Cardiac muscle cell (in vitro differentiated cells and primary cell): ENCODE results near the gene TSPYL2. TPM values are rescaled to one million over a fixed set of nuclear protein-coding genes. Genes with fewer than 3 reads are reported as not detected.

Source experiments
- DNase-seq, 2 donors: peaks; one replicate each; pipeline versions ENCODE4 v3.0.0 to v3.0.0-alpha.2; 2010 to 2017; ENCODE audit warnings: low read depth in 1 of 2, low spot score in 1 of 2
- H3K27ac ChIP-seq: fragments of 200-600 bp; sonication (generic); 2 replicates; pipeline ENCODE4 v1.5.1; 2016
- H3K27me3 ChIP-seq: fragments of 200-600 bp; sonication (generic); 2 replicates; pipeline ENCODE4 v1.6.0; 2016; ENCODE audit warnings: control low read depth
- H3K36me3 ChIP-seq: fragments of 200-600 bp; sonication (generic); 2 replicates; pipeline ENCODE4 v1.5.1; 2016; ENCODE audit warnings: control low read depth
- H3K4me1 ChIP-seq: fragments of 200-600 bp; sonication (generic); 2 replicates; pipeline ENCODE4 v1.8.1; 2017; ENCODE audit warnings: low read depth, mild to moderate bottlenecking, mixed run types
- H3K4me3 ChIP-seq: fragments of 200-600 bp; sonication (generic); 2 replicates; pipeline ENCODE4 v1.5.1; 2016; ENCODE audit warnings: mild to moderate bottlenecking
- H3K9me3 ChIP-seq: fragments of 200-600 bp; sonication (generic); 2 replicates; pipeline ENCODE4 v1.5.1; 2017; ENCODE audit warnings: low read depth, mild to moderate bottlenecking, control low read depth
- polyA plus RNA-seq: library from polyadenylated mRNA; unstranded; fragments of >200 nt; fragmentation: Nextera tagmentation; extraction: Ambion mirVana; gene quantifications from 2 replicates; pipeline ENCODE4 v1.2.1, GENCODE V29; 2016
- total RNA-seq: library from RNA; depleted of rRNA; stranded (reverse); fragments of >200 nt; gene quantifications from 2 replicates; pipeline ENCODE4 v1.2.3, GENCODE V29; 2016
- TF ChIP-seq, protein P1 (sequence below): IDR thresholded peaks from 2 replicates; pipeline ENCODE4 v1.5.1; 2012; ENCODE audit warnings: low read depth, mild to moderate bottlenecking, low read length

Gene TSPYL2
- total and polyA plus RNA-seq, 2 experiments from 2014 or later, result 36.8 to 50.8 TPM

DNA sequence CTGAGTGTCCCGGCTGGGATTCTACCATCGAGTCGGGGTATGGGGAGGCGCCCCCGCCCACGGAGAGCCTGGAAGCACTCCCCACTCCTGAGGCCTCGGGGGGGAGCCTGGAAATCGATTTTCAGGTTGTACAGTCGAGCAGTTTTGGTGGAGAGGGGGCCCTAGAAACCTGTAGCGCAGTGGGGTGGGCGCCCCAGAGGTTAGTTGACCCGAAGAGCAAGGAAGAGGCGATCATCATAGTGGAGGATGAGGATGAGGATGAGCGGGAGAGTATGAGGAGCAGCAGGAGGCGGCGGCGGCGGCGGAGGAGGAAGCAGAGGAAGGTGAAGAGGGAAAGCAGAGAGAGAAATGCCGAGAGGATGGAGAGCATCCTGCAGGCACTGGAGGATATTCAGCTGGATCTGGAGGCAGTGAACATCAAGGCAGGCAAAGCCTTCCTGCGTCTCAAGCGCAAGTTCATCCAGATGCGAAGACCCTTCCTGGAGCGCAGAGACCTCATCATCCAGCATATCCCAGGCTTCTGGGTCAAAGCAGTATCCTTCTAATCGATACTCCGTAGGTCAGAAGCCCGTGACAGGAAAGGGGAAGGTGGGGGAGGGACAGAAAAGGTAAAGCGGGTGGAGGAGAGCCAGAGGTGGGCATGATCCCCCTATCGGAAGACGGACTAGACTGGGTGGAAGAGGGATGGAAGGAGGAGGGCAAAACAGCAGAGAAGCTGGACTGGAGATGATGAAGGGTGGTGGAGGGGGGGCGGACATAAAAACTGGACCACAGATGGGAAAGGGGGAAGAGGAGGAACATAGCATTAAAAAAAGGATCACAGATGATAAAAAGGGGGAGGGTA is 828 bp downstream of the TSPYL2 start:
- TF ChIP-seq, protein P1, sequence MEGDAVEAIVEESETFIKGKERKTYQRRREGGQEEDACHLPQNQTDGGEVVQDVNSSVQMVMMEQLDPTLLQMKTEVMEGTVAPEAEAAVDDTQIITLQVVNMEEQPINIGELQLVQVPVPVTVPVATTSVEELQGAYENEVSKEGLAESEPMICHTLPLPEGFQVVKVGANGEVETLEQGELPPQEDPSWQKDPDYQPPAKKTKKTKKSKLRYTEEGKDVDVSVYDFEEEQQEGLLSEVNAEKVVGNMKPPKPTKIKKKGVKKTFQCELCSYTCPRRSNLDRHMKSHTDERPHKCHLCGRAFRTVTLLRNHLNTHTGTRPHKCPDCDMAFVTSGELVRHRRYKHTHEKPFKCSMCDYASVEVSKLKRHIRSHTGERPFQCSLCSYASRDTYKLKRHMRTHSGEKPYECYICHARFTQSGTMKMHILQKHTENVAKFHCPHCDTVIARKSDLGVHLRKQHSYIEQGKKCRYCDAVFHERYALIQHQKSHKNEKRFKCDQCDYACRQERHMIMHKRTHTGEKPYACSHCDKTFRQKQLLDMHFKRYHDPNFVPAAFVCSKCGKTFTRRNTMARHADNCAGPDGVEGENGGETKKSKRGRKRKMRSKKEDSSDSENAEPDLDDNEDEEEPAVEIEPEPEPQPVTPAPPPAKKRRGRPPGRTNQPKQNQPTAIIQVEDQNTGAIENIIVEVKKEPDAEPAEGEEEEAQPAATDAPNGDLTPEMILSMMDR, result no peak
- Histone ChIP-seq H3K36me3 (peaks cover 10% of the 10 kb centered on the region), H3K27me3 (no peaks in the 10 kb centered on the region), H3K9me3 (no peaks in the 10 kb centered on the region), H3K27ac (peak overlapping the region; percentile 94), H3K4me3 (peak overlapping the region; percentile 73), H3K4me1 (peaks cover 5% of the 10 kb centered on the region)
- DNase-seq, result no peak

GRCh38 chrX:53084043-53084570 is 1.9 kb downstream of the TSPYL2 start:
- H3K36me3 ChIP-seq, result peaks cover 10% of the 10 kb centered on the region
- H3K27me3 ChIP-seq, result no peaks in the 10 kb centered on the region
- TF ChIP-seq, protein P1, result no peak
- H3K4me1 ChIP-seq, result peaks cover 5% of the 10 kb centered on the region
- DNase-seq, result peak in 1 of 2 donors; percentile 13
- H3K4me3 ChIP-seq, result no peak overlapping the region
- no peak overlapping the region for H3K27ac ChIP-seq
- H3K9me3 ChIP-seq, result no peaks in the 10 kb centered on the region

GRCh38 chrX:53084863-53085262 is 2.7 kb downstream of the TSPYL2 start:
- TF ChIP-seq, protein P1, result no peak
- Histone ChIP-seq H3K4me3 (no peak overlapping the region), H3K9me3 (no peaks in the 10 kb centered on the region), H3K27me3 (no peaks in the 10 kb centered on the region), H3K27ac (no peak overlapping the region), H3K4me1 (peaks cover 5% of the 10 kb centered on the region), H3K36me3 (peaks cover 10% of the 10 kb centered on the region)
- no peak for DNase-seq

DNA sequence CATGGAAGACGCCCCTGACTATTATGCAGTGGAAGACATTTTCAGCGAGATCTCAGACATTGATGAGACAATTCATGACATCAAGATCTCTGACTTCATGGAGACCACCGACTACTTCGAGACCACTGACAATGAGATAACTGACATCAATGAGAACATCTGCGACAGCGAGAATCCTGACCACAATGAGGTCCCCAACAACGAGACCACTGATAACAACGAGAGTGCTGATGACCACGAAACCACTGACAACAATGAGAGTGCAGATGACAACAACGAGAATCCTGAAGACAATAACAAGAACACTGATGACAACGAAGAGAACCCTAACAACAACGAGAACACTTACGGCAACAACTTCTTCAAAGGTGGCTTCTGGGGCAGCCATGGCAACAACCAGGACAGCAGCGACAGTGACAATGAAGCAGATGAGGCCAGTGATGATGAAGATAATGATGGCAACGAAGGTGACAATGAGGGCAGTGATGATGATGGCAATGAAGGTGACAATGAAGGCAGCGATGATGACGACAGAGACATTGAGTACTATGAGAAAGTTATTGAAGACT is 3.6 kb downstream of the TSPYL2 start:
- Histone ChIP-seq H3K27me3 (no peaks in the 10 kb centered on the region), H3K36me3 (peaks cover 10% of the 10 kb centered on the region), H3K27ac (no peak overlapping the region), H3K9me3 (no peaks in the 10 kb centered on the region), H3K4me1 (peaks cover 2% of the 10 kb centered on the region), H3K4me3 (no peak overlapping the region)
- TF ChIP-seq, protein P1, result no peak
- DNase-seq, result no peak

GRCh38 chrX:53086464-53086863 is 4.3 kb downstream of the TSPYL2 start:
- H3K4me3 ChIP-seq, result no peak overlapping the region
- peaks cover 10% of the 10 kb centered on the region for H3K36me3 ChIP-seq
- H3K27me3 ChIP-seq, result no peaks in the 10 kb centered on the region
- no peaks in the 10 kb centered on the region for H3K9me3 ChIP-seq
- peak in 1 of 2 donors; percentile 59 for DNase-seq
- TF ChIP-seq, protein P1, result no peak
- no peak overlapping the region for H3K27ac ChIP-seq
- H3K4me1 ChIP-seq, result no peaks in the 10 kb centered on the region
